Endothelial cell (in vitro differentiated cells): ENCODE results near the gene CETN1. TPM values are rescaled to one million over a fixed set of nuclear protein-coding genes. Genes with fewer than 3 reads are reported as not detected.

Source experiments
- DNase-seq: peaks from one replicate; pipeline ENCODE4 v3.0.0; 2021; ENCODE audit warnings: low spot score
- H3K27ac Mint-ChIP-seq: one replicate; pipeline ENCODE4 v1.8.0; 2021; ENCODE audit warnings: mixed read lengths, inconsistent platforms; ENCODE audit not compliant: unreplicated experiment
- H3K27me3 Mint-ChIP-seq: one replicate; pipeline ENCODE4 v1.8.0; 2021; ENCODE audit warnings: mild to moderate bottlenecking, moderate library complexity, mixed read lengths, inconsistent platforms; ENCODE audit not compliant: unreplicated experiment
- H3K36me3 Mint-ChIP-seq: one replicate; pipeline ENCODE4 v1.8.0; 2021; ENCODE audit warnings: mild to moderate bottlenecking, low read depth, mixed read lengths, inconsistent platforms; ENCODE audit not compliant: unreplicated experiment
- H3K4me1 Mint-ChIP-seq: one replicate; pipeline ENCODE4 v1.8.0; 2021; ENCODE audit warnings: mild to moderate bottlenecking, mixed read lengths, inconsistent platforms; ENCODE audit not compliant: unreplicated experiment
- H3K4me3 Mint-ChIP-seq: one replicate; pipeline ENCODE4 v1.8.0; 2021; ENCODE audit warnings: mild to moderate bottlenecking, mixed read lengths, inconsistent platforms; ENCODE audit not compliant: unreplicated experiment
- H3K9me3 Mint-ChIP-seq: one replicate; pipeline ENCODE4 v1.8.0; 2021; ENCODE audit warnings: mixed read lengths, inconsistent platforms; ENCODE audit not compliant: unreplicated experiment
- total RNA-seq: library from RNA; stranded (reverse); fragmentation: NEBNext Ultra II Directional; extraction: Animal tissue kit (Norgen Biotek cat#: 25700); gene quantifications from one replicate; pipeline ENCODE4 v1.2.1, GENCODE V29; 2021; ENCODE audit not compliant: unreplicated experiment
- TF ChIP-seq, protein P1 (sequence below): fragments of 200-600 bp; sonication (generic); IDR thresholded peaks from one replicate; pipeline ENCODE4 v1.5.0; 2021; ENCODE audit warnings: antibody characterized with exemption; ENCODE audit not compliant: unreplicated experiment

Gene CETN1
- total RNA-seq, 1 donor from 2014 or later = not detected

DNA sequence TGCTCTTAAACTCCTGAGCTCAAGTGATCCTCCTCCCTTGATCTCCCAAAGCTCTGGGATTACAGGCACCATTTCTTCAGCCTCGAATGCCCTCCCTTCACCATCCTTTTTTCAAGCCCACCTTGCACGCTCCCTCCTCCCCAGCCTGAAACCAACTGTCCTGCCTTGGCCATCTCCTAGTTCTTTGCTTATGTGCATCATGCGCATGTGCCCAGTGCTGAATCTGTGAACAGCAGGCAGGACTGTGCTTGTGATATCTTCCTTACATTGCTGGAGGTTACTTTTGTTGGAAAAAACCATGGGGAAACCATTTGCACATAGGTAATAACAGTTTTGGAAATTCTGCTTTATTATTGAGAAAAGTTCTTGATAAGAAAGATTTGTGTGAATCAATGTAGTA is 30.2 kb upstream of the CETN1 start:
- Mint-ChIP-seq H3K4me1 (peaks cover 2% of the 10 kb centered on the region), H3K27me3 (peaks cover 2% of the 10 kb centered on the region), H3K9me3 (no peaks in the 10 kb centered on the region), H3K36me3 (peaks cover 9% of the 10 kb centered on the region), H3K27ac (no peak overlapping the region), H3K4me3 (no peak overlapping the region)
- DNase-seq = no peak
- TF ChIP-seq, protein P1, sequence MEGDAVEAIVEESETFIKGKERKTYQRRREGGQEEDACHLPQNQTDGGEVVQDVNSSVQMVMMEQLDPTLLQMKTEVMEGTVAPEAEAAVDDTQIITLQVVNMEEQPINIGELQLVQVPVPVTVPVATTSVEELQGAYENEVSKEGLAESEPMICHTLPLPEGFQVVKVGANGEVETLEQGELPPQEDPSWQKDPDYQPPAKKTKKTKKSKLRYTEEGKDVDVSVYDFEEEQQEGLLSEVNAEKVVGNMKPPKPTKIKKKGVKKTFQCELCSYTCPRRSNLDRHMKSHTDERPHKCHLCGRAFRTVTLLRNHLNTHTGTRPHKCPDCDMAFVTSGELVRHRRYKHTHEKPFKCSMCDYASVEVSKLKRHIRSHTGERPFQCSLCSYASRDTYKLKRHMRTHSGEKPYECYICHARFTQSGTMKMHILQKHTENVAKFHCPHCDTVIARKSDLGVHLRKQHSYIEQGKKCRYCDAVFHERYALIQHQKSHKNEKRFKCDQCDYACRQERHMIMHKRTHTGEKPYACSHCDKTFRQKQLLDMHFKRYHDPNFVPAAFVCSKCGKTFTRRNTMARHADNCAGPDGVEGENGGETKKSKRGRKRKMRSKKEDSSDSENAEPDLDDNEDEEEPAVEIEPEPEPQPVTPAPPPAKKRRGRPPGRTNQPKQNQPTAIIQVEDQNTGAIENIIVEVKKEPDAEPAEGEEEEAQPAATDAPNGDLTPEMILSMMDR = no peak

DNA sequence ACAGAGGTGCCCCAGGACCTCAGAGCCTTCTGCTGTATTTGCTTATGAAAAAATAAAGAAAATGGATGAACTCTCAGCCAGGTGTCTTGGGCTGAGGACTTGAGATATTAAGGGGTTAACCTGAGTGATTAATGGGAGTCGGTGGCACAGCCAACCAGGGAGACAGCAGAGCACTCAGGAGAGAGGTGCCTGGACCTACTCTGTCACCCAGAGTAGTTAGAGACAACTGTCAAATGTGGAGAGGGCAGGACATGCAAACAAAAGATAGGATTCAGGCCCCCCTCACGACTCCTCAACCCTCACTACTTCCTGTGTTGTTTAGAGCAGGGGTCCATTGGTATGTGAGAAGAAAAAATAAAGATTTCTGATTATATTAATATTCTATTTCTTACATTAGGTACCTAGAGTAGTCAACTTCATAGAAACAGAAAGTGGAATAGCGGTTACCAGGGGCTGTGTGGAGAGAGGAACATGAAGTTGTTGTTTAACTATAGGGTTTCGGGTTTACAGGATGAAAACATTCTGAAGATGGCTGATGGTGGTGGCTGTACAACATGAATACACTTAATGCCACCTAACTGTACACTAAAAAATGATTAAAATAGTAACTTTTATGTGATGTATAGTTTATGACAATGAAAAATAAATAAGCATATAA is 28.6 kb upstream of the CETN1 start:
- H3K27me3 Mint-ChIP-seq = peaks cover 2% of the 10 kb centered on the region
- TF ChIP-seq, protein P1 = no peak
- no peaks in the 10 kb centered on the region for H3K9me3 Mint-ChIP-seq
- no peak overlapping the region for H3K27ac Mint-ChIP-seq
- peaks cover 4% of the 10 kb centered on the region for H3K4me1 Mint-ChIP-seq
- H3K4me3 Mint-ChIP-seq = no peak overlapping the region
- no peak for DNase-seq
- peaks cover 9% of the 10 kb centered on the region for H3K36me3 Mint-ChIP-seq

DNA sequence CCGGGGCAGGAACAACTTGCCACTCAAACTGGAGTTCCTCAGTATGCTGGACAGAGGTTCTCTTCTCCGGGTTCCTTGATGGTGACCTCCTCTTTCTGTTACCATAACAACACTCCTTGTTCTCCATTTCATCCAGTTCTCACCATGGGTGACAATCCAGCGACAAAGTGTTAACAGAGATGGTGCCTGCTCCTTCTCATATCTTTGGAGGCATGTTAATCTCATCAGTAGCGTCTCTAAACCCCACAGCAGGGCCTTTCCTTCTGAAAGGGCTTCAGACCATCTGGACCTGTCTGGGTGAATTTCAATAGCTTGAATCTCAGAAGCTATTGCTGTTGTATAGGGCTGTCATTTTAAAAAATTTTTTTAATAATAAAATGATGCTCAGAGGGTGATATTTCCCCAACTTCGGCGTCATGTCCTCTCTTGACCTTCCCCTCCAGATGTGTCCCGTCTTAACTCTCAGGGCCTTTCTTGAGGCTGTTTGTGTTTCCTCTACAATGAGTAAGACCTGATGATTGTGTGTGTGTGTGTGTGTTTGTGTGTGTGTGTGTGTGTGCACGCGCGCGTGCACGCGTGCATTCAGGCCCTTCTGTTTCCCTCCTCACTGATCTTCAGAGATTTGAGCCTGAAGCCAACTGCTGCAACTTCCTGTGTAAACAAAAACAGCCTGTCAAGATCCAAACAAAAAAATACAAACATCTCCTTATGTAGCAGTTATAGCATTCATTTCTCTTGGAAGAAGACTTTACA is 24.3 kb upstream of the CETN1 start:
- H3K4me1 Mint-ChIP-seq = peaks cover 2% of the 10 kb centered on the region

DNA sequence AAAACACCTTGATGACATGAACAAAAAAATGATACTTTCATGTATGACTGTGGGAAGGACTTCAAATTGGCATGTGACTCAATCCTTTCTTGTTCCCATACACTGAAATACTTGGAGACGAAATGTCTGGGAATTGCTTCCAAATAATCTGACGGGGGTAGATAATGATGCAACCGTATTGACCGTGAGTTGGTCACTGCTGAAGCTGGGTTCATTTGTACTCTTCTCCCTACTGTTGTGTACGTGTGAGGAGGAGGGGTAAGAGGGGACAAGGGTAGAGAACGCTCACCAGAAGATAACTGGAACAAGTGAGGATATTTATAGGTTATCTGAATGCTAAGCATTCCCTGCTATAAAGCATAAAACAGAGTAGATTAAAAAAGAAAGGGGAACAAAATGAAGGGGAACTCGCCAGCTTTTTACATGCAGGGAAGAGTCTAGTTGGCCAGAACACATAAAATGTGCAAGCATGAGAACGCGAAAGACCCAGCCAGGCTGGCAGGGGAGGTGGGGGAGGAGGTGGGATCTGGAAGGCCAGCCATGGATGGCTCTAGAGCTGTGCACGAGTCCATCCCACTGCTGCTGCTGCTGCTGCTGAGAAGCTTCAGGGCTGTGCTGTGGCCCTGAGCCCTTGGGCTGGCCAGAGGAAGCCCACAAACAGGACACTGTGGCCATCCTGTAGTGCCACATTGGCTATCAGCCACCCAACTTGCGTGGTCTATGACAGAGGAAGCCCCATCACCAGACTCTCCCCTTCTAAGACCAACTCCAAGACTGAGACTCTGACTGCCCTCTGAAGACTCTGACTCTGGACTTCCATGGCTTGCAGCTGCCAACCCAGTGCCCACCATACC is 15.2 kb upstream of the CETN1 start:
- Mint-ChIP-seq H3K4me3 (no peak overlapping the region), H3K27me3 (no peaks in the 10 kb centered on the region), H3K9me3 (no peaks in the 10 kb centered on the region), H3K27ac (no peak overlapping the region), H3K4me1 (peaks cover 2% of the 10 kb centered on the region), H3K36me3 (no peaks in the 10 kb centered on the region)
- DNase-seq = no peak
- TF ChIP-seq, protein P1 = no peak

More for the DNA sequence above, 24.3 kb upstream of the CETN1 start:
- Mint-ChIP-seq H3K36me3 (no peaks in the 10 kb centered on the region), H3K27ac (no peak overlapping the region), H3K9me3 (no peaks in the 10 kb centered on the region), H3K27me3 (no peaks in the 10 kb centered on the region), H3K4me3 (no peak overlapping the region)
- DNase-seq = no peak
- TF ChIP-seq, protein P1 = no peak
